CD4-positive, CD25-positive, alpha-beta regulatory T cell (primary cell): ENCODE measurements around the gene INPP5K. TPM values are rescaled to one million over a fixed set of nuclear protein-coding genes. Genes with fewer than 3 reads are reported as not detected.
A peak's percentile ranks its signal among the peaks of the same experiment; 100 is the strongest.

Experiments used
- ATAC-seq, 2 donors: fragments of 150-1000 bp; cut with Tn5 transposase; one replicate each; pipeline ENCODE4 v1.10.0; 2021; ENCODE audit warnings: low read depth in 2 of 2, moderate number of reproducible peaks in 2 of 2, moderate library complexity in 1 of 2
- DNase-seq, 3 donors: peaks; one replicate each; pipeline versions ENCODE4 v3.0.0 to v3.0.0-alpha.2; 2012 to 2022; ENCODE audit warnings: mixed read lengths in 1 of 3
- H3K27ac ChIP-seq: one replicate; pipeline ENCODE4 v1.7.0; 2013; ENCODE audit warnings: mild to moderate bottlenecking, low read length; ENCODE audit not compliant: insufficient read depth, poor library complexity, severe bottlenecking
- H3K27me3 ChIP-seq: one replicate; pipeline ENCODE4 v1.7.0; 2013; ENCODE audit warnings: low read length; ENCODE audit not compliant: control insufficient read depth, insufficient read depth
- H3K36me3 ChIP-seq: one replicate; pipeline ENCODE4 v1.7.0; 2013; ENCODE audit warnings: mild to moderate bottlenecking, low read length, moderate library complexity; ENCODE audit not compliant: control insufficient read depth, insufficient read depth
- H3K4me1 ChIP-seq: 2 replicates; pipeline ENCODE4 v1.7.0; 2013; ENCODE audit warnings: mild to moderate bottlenecking, low read length; ENCODE audit not compliant: insufficient read depth, control insufficient read depth, poor library complexity, severe bottlenecking
- H3K4me3 ChIP-seq: one replicate; pipeline ENCODE4 v1.7.0; 2013; ENCODE audit warnings: low read depth, mild to moderate bottlenecking, low read length, moderate library complexity
- H3K9me3 ChIP-seq, 2 experiments: 1 replicate in 1 of 2; 2 replicates in 1 of 2; pipeline ENCODE4 v1.7.0; 2013; ENCODE audit warnings: low read length in 2 of 2, mild to moderate bottlenecking in 1 of 2, moderate library complexity in 1 of 2; ENCODE audit not compliant: control insufficient read depth in 2 of 2
- H3K27ac Mint-ChIP-seq, 3 donors: one replicate each; pipeline ENCODE4 v1.8.0; 2020 to 2022; ENCODE audit warnings: mild to moderate bottlenecking in 3 of 3, mixed read lengths in 3 of 3, moderate library complexity in 2 of 3
- H3K27me3 Mint-ChIP-seq: one replicate; pipeline ENCODE4 v1.8.0; 2022; ENCODE audit warnings: mild to moderate bottlenecking, mixed read lengths
- H3K36me3 Mint-ChIP-seq: one replicate; pipeline ENCODE4 v1.8.0; 2020; ENCODE audit warnings: mixed read lengths
- H3K4me1 Mint-ChIP-seq, 4 donors: one replicate each; pipeline ENCODE4 v1.8.0; 2020 to 2022; ENCODE audit warnings: mixed read lengths in 4 of 4, mild to moderate bottlenecking in 1 of 4
- H3K4me3 Mint-ChIP-seq, 4 donors: one replicate each; pipeline ENCODE4 v1.8.0; 2020 to 2022; ENCODE audit warnings: mild to moderate bottlenecking in 4 of 4, mixed read lengths in 4 of 4, moderate library complexity in 3 of 4
- H3K9me3 Mint-ChIP-seq, 7 donors: one replicate each; pipeline ENCODE4 v1.8.0; 2020 to 2022; ENCODE audit warnings: mixed read lengths in 7 of 7, mild to moderate bottlenecking in 3 of 7, moderate library complexity in 2 of 7
- polyA plus RNA-seq, 4 donors: library from polyadenylated mRNA; unstranded; fragments of 300-500 nt; fragmentation: Illumina TruSeq; gene quantifications; one replicate each; pipeline ENCODE4 v1.2.3, GENCODE V29; 2021
- total RNA-seq: library from RNA; stranded (reverse); gene quantifications from one replicate; pipeline ENCODE4 v1.2.3, GENCODE V29; 2022

Gene INPP5K
- total and polyA plus RNA-seq, 5 donors from 2014 or later, result 115 to 193 (median 126) TPM

GRCh38 chr17:1470071-1470754 is 46.2 kb downstream of the INPP5K start:
- no peak overlapping the region for H3K27ac Mint-ChIP-seq
- H3K9me3 Mint-ChIP-seq, result peaks cover 0 to 1% (median 0%) of the 10 kb centered on the region in 7 donors
- Histone ChIP-seq H3K9me3 (no peaks in the 10 kb centered on the region), H3K27ac (no peak overlapping the region), H3K4me3 (no peak overlapping the region), H3K36me3 (peaks cover 13% of the 10 kb centered on the region), H3K27me3 (no peaks in the 10 kb centered on the region), H3K4me1 (no peaks in the 10 kb centered on the region)
- H3K36me3 Mint-ChIP-seq, result peaks cover 14% of the 10 kb centered on the region
- DNase-seq (no peak), ATAC-seq (no peak)
- H3K4me3 Mint-ChIP-seq, result no peak overlapping the region
- no peaks in the 10 kb centered on the region for H3K27me3 Mint-ChIP-seq
- peaks cover 0 to 16% (median 6%) of the 10 kb centered on the region in 4 donors for H3K4me1 Mint-ChIP-seq

GRCh38 chr17:1469231-1469852 is 47.1 kb downstream of the INPP5K start:
- no peaks in the 10 kb centered on the region for H3K9me3 ChIP-seq
- H3K4me3 Mint-ChIP-seq, result no peak overlapping the region
- no peak overlapping the region for H3K4me3 ChIP-seq
- peaks cover 13% of the 10 kb centered on the region for H3K36me3 ChIP-seq
- H3K27me3 ChIP-seq, result no peaks in the 10 kb centered on the region
- no peaks in the 10 kb centered on the region for H3K4me1 ChIP-seq
- ATAC-seq (no peak), DNase-seq (no peak)
- peaks cover 0 to 1% (median 0%) of the 10 kb centered on the region in 7 donors for H3K9me3 Mint-ChIP-seq
- peak overlapping the region in 1 of 3 donors; percentile 83 for H3K27ac Mint-ChIP-seq
- no peaks in the 10 kb centered on the region for H3K27me3 Mint-ChIP-seq
- H3K4me1 Mint-ChIP-seq, result peaks cover 0 to 19% (median 6%) of the 10 kb centered on the region in 4 donors
- peaks cover 14% of the 10 kb centered on the region for H3K36me3 Mint-ChIP-seq
- H3K27ac ChIP-seq, result no peak overlapping the region

GRCh38 chr17:1467898-1468492 is 48.4 kb downstream of the INPP5K start:
- Mint-ChIP-seq H3K9me3 (peaks cover 0 to 2% (median 0%) of the 10 kb centered on the region in 7 donors), H3K4me3 (no peak overlapping the region), H3K36me3 (peaks cover 11% of the 10 kb centered on the region), H3K27ac (no peak overlapping the region), H3K4me1 (peaks cover 0 to 16% (median 9%) of the 10 kb centered on the region in 4 donors), H3K27me3 (no peaks in the 10 kb centered on the region)
- no peak overlapping the region for H3K27ac ChIP-seq
- H3K4me1 ChIP-seq, result peaks cover 6% of the 10 kb centered on the region
- H3K4me3 ChIP-seq, result no peak overlapping the region
- ATAC-seq, result no peak
- no peaks in the 10 kb centered on the region for H3K9me3 ChIP-seq
- DNase-seq, result no peak
- peaks cover 13% of the 10 kb centered on the region for H3K36me3 ChIP-seq
- no peaks in the 10 kb centered on the region for H3K27me3 ChIP-seq

GRCh38 chr17:1467258-1467657 is 49.2 kb downstream of the INPP5K start:
- Histone ChIP-seq H3K4me3 (no peak overlapping the region), H3K36me3 (peaks cover 13% of the 10 kb centered on the region), H3K4me1 (peaks cover 14% of the 10 kb centered on the region), H3K27ac (no peak overlapping the region), H3K27me3 (no peaks in the 10 kb centered on the region), H3K9me3 (no peaks in the 10 kb centered on the region)
- Mint-ChIP-seq H3K4me1 (peaks cover 0 to 18% (median 15%) of the 10 kb centered on the region in 4 donors), H3K36me3 (peaks cover 11% of the 10 kb centered on the region), H3K9me3 (peaks cover 0 to 2% (median 0%) of the 10 kb centered on the region in 7 donors), H3K4me3 (no peak overlapping the region), H3K27ac (no peak overlapping the region), H3K27me3 (no peaks in the 10 kb centered on the region)
- DNase-seq (no peak), ATAC-seq (no peak)

- H3K27me3 ChIP-seq, result peaks cover 2% of the 10 kb centered on the region
- H3K4me1 ChIP-seq, result peaks cover 25% of the 10 kb centered on the region
- ATAC-seq (no peak), DNase-seq (no peak)
- H3K9me3 ChIP-seq, result no peaks in the 10 kb centered on the region
- peaks cover 0 to 4% (median 0%) of the 10 kb centered on the region in 7 donors for H3K9me3 Mint-ChIP-seq
- H3K36me3 Mint-ChIP-seq, result peaks cover 7% of the 10 kb centered on the region
- peak overlapping the region in 2 of 4 donors; percentile 66 to 70 for H3K4me3 Mint-ChIP-seq
- H3K27me3 Mint-ChIP-seq, result peaks cover 4% of the 10 kb centered on the region
- no peak overlapping the region for H3K27ac ChIP-seq
- no peak overlapping the region for H3K4me3 ChIP-seq
- peaks cover 0 to 37% (median 23%) of the 10 kb centered on the region in 4 donors for H3K4me1 Mint-ChIP-seq
- peaks cover 3% of the 10 kb centered on the region for H3K36me3 ChIP-seq
- no peak overlapping the region for H3K27ac Mint-ChIP-seq
Observed at GRCh38 chr17:1464186-1464585, 52.2 kb downstream of the INPP5K start.

GRCh38 chr17:1462164-1463112 is 54.0 kb downstream of the INPP5K start:
- Mint-ChIP-seq H3K9me3 (peaks cover 0 to 4% (median 0%) of the 10 kb centered on the region in 7 donors), H3K27ac (peak overlapping the region; percentile 84 to 90 (median 86)), H3K4me3 (peak overlapping the region; percentile 70 to 87 (median 76)), H3K4me1 (peaks cover 0 to 40% (median 22%) of the 10 kb centered on the region in 4 donors), H3K36me3 (no peaks in the 10 kb centered on the region), H3K27me3 (peaks cover 8% of the 10 kb centered on the region)
- DNase-seq, result no peak
- H3K9me3 ChIP-seq, result no peaks in the 10 kb centered on the region
- H3K36me3 ChIP-seq, result no peaks in the 10 kb centered on the region
- no peak for ATAC-seq
- peaks cover 25% of the 10 kb centered on the region for H3K4me1 ChIP-seq
- H3K27ac ChIP-seq, result peak overlapping the region; percentile 42
- H3K4me3 ChIP-seq, result peak overlapping the region; percentile 32
- peaks cover 2% of the 10 kb centered on the region for H3K27me3 ChIP-seq
